Omental fat pad (tissue), 4 donors: ENCODE results near the gene KCNAB1. TPM values are rescaled to one million over a fixed set of nuclear protein-coding genes. Genes with fewer than 3 reads are reported as not detected.

Source experiments
- ATAC-seq: fragments of 150-250 bp; one replicate; pipeline ENCODE4 v1.9.1; 2016; ENCODE audit warnings: mild to moderate bottlenecking, moderate library complexity; ENCODE audit not compliant: low FRiP score
- DNase-seq: peaks from one replicate; pipeline ENCODE4 v3.0.0-alpha.2; 2019; ENCODE audit warnings: low spot score
- CTCF ChIP-seq, 3 donors: fragments of 450-650 bp; IDR thresholded peaks; one replicate each; pipeline ENCODE4 v1.5.1; 2016 to 2017; ENCODE audit warnings: antibody characterized with exemption in 3 of 3, mild to moderate bottlenecking in 3 of 3, moderate library complexity in 2 of 3
- total RNA-seq, 4 donors: library from RNA; depleted of rRNA; stranded (reverse); fragments of >200 nt; gene quantifications; one replicate each; pipeline ENCODE4 v1.1.0, GENCODE V29; 2016

Gene KCNAB1
- total RNA-seq, 4 donors from 2014 or later, result 2.2 to 12.6 (median 5.7) TPM

DNA sequence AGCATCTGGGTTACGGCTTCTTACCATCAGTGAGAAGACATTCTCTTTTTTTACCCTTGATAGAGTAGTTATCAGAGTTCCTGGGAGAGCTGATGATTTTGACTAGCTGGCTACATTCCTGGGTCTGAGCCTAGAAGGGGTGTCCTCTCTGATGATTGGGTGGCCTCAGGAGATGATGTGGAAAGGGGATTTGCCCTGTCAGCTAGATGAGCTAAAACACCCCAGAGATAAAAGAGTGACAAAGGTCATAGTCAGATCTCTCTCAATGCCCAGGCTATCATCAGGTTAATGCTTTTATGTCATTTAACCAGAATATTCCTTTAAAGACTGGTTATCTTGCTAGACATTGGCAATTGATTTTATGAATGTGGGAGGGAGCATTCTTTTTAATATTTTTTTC, 130.2 kb downstream of the KCNAB1 start:
- no peak for TF ChIP-seq CTCF (IDR thresholded peaks at IDR 0.05)
- ATAC-seq (no peak), DNase-seq (no peak)

GRCh38 chr3:156251424-156251823, 131.0 kb downstream of the KCNAB1 start:
- TF ChIP-seq CTCF (IDR thresholded peaks at IDR 0.05), result no peak
- ATAC-seq, result no peak

DNA sequence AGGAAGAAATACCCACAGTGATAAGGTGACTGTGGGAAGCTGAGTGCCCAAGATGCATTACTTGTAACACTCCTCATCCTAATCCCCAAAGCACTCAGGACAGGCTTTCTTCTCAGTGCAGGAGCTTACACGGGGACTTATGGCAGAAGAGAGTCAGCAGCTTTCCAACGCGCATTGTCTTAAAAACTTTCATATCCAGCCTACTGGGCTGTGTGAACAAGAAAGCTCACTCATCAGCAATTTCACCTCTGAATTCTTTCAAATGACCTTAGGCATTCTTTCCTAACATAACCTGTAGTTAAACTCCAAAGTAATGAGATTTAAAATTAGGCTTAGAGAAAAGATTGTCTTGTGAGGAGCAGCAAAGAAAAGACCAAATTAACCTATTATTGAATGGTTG, 132.3 kb downstream of the KCNAB1 start:
- ATAC-seq (no peak), DNase-seq (no peak)
- TF ChIP-seq CTCF (IDR thresholded peaks at IDR 0.05), result no peak

More at GRCh38 chr3:156251424-156251823, 131.0 kb downstream of the KCNAB1 start:
- DNase-seq, result no peak

DNA sequence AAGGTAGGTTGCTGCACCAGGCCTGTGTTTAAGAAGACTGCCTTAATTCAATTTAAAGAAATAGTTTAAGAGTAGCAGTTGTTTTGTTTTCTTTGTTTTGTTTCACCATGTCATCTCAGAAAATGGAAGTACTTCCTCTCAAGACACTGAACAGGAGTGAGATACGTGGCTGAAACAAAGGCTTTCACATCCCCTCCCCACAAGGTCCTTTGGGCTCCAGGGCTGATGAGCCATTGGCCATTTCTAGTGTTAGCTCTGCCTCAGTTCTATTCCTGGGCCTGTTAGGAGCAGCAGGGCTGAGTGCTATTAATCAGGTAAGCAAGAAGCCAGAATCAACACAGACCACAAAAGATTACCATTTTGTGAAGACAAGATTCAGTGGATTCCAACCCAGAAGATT, 132.8 kb downstream of the KCNAB1 start:
- ATAC-seq (no peak), DNase-seq (no peak)

DNA sequence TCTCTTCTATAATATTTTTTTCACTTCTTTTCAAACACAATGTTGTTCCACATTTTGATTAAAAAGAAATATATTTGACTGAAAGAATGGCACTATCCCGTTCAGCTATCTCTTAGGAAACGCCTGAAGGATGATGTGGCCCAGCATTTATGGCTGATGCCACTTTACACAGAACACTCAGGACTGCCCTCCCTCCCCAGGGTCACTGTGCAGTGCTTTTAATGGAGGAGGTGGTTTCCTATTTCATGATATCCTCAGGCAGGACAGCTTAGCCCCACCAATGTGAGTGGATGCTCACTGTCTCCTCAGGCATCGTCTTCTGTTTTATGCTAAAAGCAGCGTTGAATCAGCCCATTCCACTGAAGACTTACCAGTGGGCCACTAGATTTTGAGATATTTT, 135.9 kb downstream of the KCNAB1 start:
- no peak for ATAC-seq
- no peak for DNase-seq
- TF ChIP-seq CTCF (IDR thresholded peaks at IDR 0.05), result no peak

More for the DNA sequence above, 132.8 kb downstream of the KCNAB1 start:
- no peak for TF ChIP-seq CTCF (IDR thresholded peaks at IDR 0.05)

DNA sequence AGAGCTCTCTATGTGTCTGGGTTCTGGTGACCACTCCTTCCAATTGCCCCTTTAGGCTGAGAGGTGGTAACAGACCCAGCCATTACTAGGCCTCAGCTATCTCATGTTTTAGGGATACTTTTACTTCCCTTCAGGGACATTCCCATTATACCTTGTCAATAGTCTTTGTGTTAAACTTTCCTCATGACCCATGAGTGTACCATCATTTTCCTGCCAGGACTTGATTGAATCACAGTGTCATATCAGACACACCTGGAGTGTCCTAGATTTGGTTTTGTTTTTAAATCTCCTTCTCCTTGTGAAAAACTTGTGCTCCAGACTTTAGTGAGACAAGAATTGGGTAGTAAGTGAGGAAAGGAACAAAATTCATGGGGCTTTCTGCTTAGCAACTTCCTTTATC, 136.6 kb downstream of the KCNAB1 start:
- TF ChIP-seq CTCF (IDR thresholded peaks at IDR 0.05), result no peak
- ATAC-seq (no peak), DNase-seq (no peak)

DNA sequence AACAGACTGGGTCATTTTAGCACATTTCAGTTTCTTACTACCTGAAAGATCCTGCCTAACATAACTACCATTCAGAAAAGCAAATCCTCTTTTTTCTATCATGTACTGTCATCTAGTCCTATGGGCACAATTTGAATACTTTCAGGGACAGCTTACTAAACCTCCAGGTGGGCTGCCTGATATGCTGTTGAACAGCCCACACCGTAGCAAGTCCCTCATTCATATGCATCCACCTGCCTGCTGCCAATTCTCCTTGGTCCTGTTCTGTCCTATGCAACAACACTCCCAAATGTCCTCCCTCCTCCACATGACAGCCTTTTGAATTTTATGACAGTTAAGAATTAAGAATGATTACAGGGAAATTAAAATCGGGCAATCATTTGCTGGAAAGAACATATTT, 137.9 kb downstream of the KCNAB1 start:
- DNase-seq (no peak), ATAC-seq (no peak)
- no peak for TF ChIP-seq CTCF (IDR thresholded peaks at IDR 0.05)
